IPS-18c (cell line): ENCODE results near the gene FSTL1.
"Not testable (repeated sequence)": the region's sequence is repeated elsewhere in the genome, so short reads cannot be mapped to it uniquely, and the experiment has no call there.

ENCODE experiments used
- H3K4me3 ChIP-seq: 2 replicates; pipeline ENCODE4 v1.7.0; 2013; ENCODE audit warnings: low read depth, mild to moderate bottlenecking, low read length, moderate library complexity; ENCODE audit not compliant: insufficient read depth
- H3K9me3 ChIP-seq: one replicate; pipeline ENCODE4 v1.6.1; 2013; ENCODE audit warnings: mild to moderate bottlenecking, low read length, moderate library complexity; ENCODE audit not compliant: control insufficient read depth, insufficient read depth

FSTL1 gene

DNA sequence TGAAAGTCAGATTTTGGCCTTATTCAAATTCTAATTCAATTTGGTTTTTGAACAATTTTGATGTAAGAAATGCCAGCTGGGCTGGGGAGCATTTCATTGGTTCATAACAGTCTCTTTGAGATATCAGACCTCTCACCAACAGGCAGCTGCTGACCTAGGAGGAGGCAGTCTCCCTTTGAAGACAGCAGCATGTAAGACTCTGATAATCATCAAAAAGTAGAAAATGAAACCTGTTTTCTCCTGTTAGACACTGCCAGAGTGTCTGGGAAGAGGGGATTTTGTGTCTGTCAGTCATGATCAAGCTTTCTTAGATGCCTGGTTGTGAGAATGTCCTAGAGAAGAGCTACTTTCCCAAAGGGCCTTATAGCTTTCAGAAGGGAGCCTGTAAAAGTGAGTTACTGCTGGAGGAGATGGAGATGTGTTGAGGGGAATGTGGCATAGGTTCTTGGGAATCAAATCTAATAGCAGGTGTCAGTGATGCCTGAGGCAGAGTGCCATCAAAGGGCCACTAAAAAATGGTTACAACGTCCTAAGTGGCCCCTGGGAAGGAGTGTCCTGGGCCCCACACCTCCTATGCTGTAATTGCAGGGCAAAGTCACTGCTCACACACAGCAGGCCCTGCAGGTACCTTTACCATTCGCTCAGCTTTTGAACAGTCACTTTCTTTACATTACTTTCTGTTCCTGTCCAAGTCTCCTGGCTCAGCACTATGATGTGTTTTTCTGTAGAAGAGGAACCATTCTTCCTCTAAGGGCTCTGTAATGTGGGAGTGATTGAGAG lies 43.1 kb downstream of the FSTL1 start:
- Histone ChIP-seq H3K9me3 (peaks cover 2% of the 10 kb centered on the region), H3K4me3 (no peak overlapping the region)

DNA sequence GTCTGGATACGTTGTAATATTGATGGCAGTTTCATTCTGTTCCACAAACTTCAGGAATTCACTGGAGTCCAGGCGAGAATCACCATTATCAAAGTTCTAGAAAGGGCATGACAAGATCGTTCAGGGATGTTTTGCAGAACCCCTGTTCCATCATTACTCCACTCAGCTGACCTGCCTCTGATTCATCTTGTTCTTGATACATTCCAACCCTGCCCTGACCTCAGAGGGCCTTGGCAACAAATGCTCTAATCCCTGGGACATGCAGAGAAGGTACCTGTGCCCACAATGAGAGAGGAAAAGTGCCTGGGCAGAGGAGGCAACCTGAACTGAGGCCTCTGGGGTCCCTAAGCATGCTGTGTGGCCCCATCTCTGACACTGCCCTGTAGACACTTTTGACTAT lies 45.9 kb downstream of the FSTL1 start:
- Histone ChIP-seq H3K9me3 (no peaks in the 10 kb centered on the region), H3K4me3 (no peak overlapping the region)

DNA sequence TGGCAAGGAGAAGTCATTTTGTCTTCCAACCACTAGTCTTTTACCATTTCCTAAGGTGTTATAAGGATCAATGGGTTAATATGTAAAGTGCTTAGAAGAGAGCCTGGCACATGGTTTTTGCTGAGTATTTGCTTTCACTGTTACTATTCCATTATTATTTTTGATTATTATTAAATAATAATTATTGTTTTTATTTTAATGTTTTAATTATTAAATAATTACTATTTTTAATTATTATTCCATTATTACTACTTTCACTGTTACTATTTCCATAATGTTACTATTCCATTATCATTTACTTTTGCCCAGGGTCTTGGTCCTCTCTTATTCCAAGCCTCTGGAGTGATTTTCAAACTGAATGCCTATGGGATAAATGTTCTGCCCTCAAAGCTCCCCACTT lies 48.5 kb downstream of the FSTL1 start:
- no peak overlapping the region for H3K4me3 ChIP-seq
- H3K9me3 ChIP-seq, result no peaks in the 10 kb centered on the region

DNA sequence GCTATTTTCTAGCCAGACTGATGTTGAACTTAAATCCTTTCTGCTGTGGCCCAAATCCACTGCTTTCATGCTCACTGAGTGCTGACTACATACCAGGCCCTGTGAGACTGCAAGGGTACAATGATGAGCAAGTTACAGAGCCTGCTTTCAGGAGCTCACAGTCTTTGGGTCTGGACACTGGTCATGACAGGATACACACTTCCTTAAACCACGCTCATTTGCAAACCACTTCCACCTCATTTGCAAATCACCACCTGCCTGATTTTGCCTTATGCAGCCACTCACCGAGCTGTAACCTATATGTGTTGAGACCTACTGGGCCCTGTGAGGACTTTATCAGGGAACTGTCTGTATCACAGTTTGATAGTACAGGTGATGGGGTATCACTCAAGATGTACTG lies 51.4 kb downstream of the FSTL1 start:
- Histone ChIP-seq H3K4me3 (no peak overlapping the region), H3K9me3 (no peaks in the 10 kb centered on the region)

DNA sequence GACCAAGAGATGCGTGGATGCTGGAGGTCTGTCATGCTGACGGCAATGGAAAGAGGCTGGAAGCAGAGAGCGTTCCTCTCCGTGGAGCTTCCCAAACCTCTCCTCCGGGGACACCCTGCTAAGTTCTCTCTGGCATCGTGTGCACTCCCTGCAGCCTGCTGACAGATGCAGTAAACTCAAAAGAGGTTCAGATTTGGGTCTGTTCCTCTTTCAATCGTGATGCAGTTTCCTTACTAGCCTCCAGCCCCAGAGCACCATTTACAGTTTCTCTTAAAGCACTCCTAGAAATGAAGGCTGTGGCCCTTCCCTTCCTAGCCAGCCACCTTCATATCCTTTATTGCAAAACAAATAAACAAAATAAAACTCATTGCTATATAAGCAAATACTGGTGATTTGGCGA lies 54.3 kb downstream of the FSTL1 start:
- Histone ChIP-seq H3K9me3 (no peaks in the 10 kb centered on the region), H3K4me3 (no peak overlapping the region)

DNA sequence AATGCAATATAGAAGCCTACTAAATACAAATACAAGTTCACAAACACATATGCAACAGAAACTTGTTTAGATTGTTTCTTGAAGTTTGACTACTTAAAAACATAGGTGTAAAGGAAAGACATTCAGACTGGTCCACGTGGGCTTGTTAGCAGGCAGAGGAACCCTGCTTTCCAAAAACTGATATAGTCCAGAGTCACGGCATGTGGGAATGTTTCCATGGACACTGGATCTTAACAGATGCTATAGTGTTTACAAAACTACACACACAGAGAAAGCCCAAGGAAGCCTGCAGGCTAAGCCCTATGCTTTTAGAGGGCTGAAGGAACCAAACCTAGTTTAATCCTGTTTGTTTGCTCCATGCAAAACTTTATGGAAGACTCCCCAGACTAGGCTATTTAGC lies 56.4 kb downstream of the FSTL1 start:
- Histone ChIP-seq H3K9me3 (no peaks in the 10 kb centered on the region), H3K4me3 (no peak overlapping the region)

DNA sequence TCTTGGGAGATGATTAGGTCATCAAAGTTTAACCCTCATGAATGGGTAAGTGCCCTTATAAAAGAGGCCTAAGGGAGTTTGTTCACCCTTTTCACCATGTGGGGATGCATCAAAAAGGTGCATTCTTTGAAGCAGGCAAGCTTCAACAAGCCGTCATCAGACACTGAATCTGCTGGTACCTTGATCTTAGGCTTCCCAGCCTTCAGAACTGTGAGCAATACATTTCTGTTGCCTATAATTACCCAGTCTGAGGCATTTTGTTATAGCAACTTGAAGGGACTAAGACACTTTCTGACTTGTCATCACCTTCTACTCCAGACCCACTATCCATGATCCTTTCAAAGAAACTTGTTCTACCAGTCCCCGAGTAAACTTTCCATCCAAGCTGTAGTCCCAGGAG lies 57.0 kb downstream of the FSTL1 start:
- Histone ChIP-seq H3K9me3 (no peaks in the 10 kb centered on the region), H3K4me3 (no peak overlapping the region)

DNA sequence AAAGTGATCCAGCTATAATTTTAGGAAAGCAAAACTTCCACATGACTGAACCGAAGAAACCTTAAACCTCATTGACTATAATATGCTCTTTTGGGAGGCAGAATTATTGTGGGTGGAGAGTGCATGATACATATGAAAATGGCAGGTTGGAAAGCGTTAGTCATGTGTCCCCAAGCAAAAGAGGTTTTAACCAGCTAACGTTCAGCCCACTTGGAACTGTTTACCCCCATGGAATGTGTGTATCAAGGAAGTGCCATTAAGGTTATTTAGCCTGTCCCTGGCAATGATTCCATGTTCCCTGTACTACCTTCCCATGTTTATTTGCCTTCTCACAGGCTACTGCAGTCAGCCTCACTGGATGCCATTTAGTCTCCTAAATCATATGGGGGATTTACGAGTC lies 57.5 kb downstream of the FSTL1 start:
- Histone ChIP-seq H3K9me3 (no peaks in the 10 kb centered on the region), H3K4me3 (no peak overlapping the region)

DNA sequence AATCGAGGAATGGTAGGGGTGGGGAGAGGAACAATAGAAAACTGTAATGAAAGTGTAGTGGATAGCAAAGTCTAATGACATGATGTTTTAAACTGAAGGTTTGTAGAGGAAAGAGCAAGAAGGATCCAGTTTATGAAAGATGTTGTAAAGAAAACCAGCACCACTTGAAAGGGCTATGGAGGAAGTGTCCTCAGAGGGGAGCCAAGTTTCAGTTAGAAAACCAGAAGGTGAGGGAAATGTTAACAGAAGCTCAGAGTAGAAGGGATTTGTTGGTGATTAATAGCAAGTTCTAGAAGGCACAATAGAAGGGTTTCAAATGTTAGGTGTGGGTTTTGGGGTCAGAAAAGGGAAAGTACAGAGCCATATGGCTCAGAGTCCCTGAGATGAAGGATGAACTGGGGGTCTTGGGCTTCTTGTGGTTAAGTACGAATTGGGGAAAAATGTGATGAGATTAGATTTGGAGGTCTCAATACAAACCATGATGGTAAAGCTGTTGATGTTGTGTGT lies 67.8 kb downstream of the FSTL1 start:
- no peak overlapping the region for H3K4me3 ChIP-seq
- H3K9me3 ChIP-seq, result no peaks in the 10 kb centered on the region

DNA sequence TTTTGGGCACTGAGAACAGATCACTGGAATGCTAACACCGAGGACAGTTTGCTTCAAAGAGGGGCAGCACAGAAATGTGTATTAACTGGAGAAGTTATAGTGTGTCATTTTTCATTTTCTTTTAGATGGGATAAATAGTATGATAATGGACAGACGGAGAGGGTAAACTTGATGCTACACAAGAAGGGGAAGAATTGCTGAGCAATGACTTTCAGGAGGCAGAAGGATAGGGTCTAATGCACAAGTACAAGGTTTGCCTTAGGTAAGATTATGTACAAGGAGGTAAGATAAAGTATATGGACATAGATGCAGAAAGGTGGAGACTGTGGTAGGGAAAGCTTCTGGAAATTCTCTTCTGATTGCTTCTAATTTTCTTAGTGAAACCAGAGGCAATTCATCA lies 69.3 kb downstream of the FSTL1 start:
- no peaks in the 10 kb centered on the region for H3K9me3 ChIP-seq
- no peak overlapping the region for H3K4me3 ChIP-seq

DNA sequence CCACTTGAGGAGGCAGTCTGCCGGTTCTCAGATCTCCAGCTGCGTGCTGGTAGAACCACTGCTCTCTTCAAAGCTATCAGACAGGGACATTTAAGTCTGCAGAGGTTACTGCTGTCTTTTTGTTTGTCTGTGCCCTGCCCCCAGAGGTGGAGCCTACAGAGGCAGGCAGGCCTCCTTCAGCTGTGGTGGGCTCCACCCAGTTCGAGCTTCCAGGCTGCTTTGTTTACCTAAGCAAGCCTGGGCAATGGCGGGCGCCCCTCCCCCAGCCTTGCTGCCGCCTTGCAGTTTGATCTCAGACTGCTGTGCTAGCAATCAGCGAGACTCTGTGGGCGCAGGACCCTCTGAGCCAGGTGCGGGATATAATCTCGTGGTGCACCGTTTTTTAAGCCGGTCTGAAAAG lies 72.8 kb downstream of the FSTL1 start:
- H3K9me3 ChIP-seq, H3K4me3 ChIP-seq: not testable (repeated sequence)

DNA sequence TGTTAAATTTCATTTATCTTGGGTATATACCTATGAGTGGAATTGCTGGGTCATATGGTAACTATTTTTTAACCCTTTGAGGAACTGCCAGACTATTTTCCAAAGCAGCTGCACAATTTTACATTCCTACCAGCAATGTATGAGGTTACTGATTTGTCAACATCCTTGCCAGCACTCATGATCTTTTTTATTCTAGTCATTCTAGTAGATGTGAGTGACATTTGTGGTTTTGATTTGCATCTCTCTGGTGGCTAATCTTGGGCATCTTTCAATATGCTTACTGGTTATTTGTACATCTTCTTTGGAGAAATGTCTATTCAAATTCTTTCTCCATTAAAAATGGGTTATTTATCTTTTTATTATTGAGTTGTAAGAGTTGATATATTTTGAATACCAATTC lies 80.3 kb downstream of the FSTL1 start:
- no peak overlapping the region for H3K4me3 ChIP-seq
- no peaks in the 10 kb centered on the region for H3K9me3 ChIP-seq

DNA sequence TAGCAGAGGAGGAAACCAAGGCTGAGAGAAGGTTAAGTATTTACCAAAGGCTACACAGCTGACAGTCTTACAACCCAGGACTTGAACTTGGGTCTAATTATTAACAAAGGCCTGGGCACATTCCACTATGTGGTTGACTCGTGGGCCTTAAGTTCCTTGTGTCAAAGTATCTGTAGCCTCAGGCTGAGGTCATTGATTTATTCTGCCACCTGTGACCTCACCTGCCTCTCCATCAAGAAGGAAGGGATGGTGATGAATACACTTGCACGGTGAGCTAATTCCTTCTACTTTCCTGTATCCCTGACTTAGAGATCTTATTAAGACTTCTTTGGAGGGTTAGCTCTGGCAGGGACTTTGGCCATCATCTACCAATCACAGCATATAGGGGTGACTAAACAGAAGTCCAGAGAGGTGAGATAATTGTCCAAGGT lies 81.7 kb downstream of the FSTL1 start:
- no peaks in the 10 kb centered on the region for H3K9me3 ChIP-seq
- H3K4me3 ChIP-seq, result no peak overlapping the region

DNA sequence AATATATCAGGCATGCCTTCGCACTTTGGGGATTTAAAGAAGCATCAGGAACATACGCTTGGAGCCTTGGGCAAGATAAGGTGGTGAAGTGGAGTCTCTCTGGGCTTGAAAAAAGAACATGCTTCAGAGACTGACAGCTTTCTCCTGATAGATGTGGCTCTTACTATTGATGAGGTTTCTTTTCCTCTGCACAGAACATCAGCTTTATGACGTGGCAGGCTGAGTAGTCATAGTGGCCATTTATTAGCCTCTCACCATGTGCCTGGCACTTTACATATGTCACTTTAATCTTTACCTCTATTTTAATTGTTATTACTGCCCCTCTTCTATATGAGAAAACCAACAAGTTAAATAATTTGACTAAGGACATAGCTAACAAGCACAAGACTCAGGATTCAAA lies 82.6 kb downstream of the FSTL1 start:
- Histone ChIP-seq H3K4me3 (no peak overlapping the region), H3K9me3 (no peaks in the 10 kb centered on the region)

DNA sequence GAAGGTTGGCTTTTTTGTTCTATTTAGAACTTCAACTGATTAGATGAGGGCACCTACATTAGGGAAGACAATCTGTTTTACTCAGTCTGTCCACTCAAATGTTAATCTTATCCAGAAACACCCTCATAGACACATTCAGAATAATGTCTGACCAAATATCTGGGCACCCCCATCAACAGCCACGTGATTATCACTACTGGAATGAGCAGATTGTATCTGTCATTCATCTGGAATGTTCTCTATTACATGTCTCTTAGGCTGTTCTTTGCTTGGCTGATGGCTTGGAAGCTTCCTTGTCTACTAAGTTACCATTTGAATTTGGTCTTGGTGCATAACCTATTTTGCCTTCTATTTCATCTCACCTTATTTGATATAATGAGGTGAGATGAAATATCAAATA lies 86.0 kb downstream of the FSTL1 start:
- H3K9me3 ChIP-seq, result no peaks in the 10 kb centered on the region
- no peak overlapping the region for H3K4me3 ChIP-seq

DNA sequence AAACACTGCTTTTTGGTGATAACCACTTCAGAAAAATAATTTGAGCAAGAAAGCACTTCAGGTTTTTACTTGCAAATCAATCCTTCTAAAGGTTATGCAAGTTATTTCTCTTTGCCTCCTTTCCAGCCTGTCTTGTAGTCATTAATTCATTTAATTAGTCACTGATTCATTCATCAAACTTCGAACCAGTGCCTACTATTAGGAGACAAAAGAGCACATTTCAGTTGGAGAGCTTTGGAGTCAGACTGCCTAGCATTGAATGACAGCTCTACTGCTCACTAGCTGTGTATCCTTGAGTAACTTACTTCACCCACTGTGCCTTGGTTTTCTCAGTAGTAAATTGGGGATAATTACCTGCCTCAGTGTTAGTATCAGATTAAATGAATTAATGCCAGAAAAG lies 86.7 kb downstream of the FSTL1 start:
- Histone ChIP-seq H3K4me3 (no peak overlapping the region), H3K9me3 (no peaks in the 10 kb centered on the region)

DNA sequence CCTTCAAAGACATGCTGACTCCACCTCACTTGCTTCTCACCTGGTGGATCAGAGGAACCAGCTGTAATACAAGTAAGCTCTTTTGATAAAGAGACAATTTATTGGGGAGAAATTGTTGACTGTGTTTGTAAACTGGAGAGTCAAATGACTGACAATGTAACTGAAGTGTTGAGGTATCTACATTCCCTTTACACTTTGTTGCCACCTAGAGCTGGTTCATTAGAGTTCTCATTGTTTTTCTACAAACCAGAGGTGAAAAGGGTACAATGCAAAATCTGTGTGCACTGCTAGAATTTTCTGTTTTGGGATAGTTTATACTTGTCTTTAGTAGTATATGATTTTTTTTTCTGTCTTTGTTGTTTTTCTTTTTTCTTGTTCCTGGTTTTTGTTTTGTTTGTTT lies 93.0 kb downstream of the FSTL1 start:
- Histone ChIP-seq H3K4me3 (no peak overlapping the region), H3K9me3 (no peaks in the 10 kb centered on the region)

DNA sequence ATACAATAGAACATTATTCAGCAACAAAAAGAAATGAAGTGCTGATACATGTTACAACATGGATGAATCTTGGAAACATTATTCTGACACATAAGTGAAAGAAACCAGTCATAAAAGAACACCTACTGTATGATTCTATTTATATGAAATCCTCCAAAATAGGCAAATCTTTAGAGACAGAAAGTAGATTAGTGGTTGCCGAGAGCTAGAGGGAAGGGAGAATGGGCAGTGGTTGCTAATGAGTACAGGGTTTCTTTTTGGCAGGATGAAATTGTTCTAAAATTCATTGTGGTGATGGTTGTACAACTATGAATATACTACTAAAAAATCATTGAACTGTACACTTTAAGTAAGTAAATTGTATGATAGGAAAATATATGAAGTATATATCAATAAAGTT lies 95.3 kb downstream of the FSTL1 start:
- Histone ChIP-seq H3K4me3 (no peak overlapping the region), H3K9me3 (no peaks in the 10 kb centered on the region)

DNA sequence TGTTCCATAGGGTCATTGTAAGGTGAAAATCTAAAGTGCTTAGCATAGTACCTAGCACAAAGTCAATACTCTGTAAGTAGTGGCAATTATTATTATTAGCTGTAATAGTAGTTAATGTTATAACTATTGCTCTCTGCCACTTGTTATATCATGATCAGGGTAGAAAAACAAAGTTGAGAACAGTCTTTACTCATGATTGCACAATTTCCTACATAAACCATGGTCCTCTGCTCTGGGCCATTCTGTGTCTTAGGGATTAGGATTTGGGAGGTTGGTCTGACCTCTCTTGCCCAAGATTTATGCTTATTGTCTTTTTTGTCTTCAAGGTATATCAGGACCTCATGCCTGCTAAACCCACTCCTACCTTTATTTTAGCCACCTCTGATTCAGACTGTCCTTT lies 97.3 kb downstream of the FSTL1 start:
- Histone ChIP-seq H3K4me3 (no peak overlapping the region), H3K9me3 (no peaks in the 10 kb centered on the region)
